SK-N-SH (cell line): ENCODE results near the gene EVPL. TPM values are rescaled to one million over a fixed set of nuclear protein-coding genes. Genes with fewer than 3 reads are reported as not detected.

Source experiments
- CTCF ChIA-PET: fragments of 300-600, 350-600 bp; formaldehyde crosslinking; extraction: SDS; loops from one replicate; lab custom pipeline; 2021; lab: Yijun Ruan, JAX
- POLR2A ChIA-PET: fragments of 350-600 bp; sonication (Branson Sonifier 250); formaldehyde crosslinking; extraction: SDS; loops from one replicate; lab custom pipeline; 2020; ENCODE audit warnings: antibody characterized with exemption, inconsistent platforms; lab: Yijun Ruan, JAX
- DNase-seq: peaks from one replicate; pipeline ENCODE4 v3.0.0; 2012
- H2AFZ ChIP-seq: fragments of 200-600 bp; sonication (generic); 2 replicates; pipeline ENCODE4 v1.8.1; 2016; ENCODE audit warnings: antibody characterized with exemption, mild to moderate bottlenecking, low read depth
- H3F3A ChIP-seq: fragments of 200-600 bp; sonication (generic); replicated peaks from 2 replicates; pipeline ENCODE3; 2016; ENCODE audit warnings: antibody characterized with exemption, mild to moderate bottlenecking; ENCODE audit not compliant: insufficient read depth
- H3K27ac ChIP-seq, 2 experiments: fragments of 200-500 bp in 1 of 2; fragments of 200-600 bp in 1 of 2; sonication (Bioruptor generic) in 1 of 2; sonication (generic), shearing (Covaris generic) in 1 of 2; 2 replicates each; pipeline versions ENCODE4 v1.5.1 to v1.6.1; 2014 to 2016; ENCODE audit warnings: low read depth in 2 of 2, inconsistent platforms in 1 of 2, low read length in 1 of 2, mild to moderate bottlenecking in 1 of 2, mixed read lengths in 1 of 2
- H3K27me3 ChIP-seq: fragments of 200-600 bp; sonication (generic), shearing (Covaris generic); 2 replicates; pipeline ENCODE4 v1.6.1; 2016; ENCODE audit warnings: mixed run types; ENCODE audit not compliant: insufficient read depth
- H3K36me3 ChIP-seq, 2 experiments: fragments of 200-500 bp in 1 of 2; fragments of 200-600 bp in 1 of 2; sonication (Bioruptor generic) in 1 of 2; sonication (generic) in 1 of 2; replicated peaks in 1 of 2; 2 replicates each; pipeline versions ENCODE3 to v1.5.1; 2014 to 2016; ENCODE audit warnings: low read length in 1 of 2, mild to moderate bottlenecking in 1 of 2; ENCODE audit not compliant: insufficient read depth in 2 of 2, control insufficient read depth in 1 of 2
- H3K4me1 ChIP-seq, 2 experiments: fragments of 200-500 bp in 1 of 2; fragments of 200-600 bp in 1 of 2; sonication (Bioruptor generic) in 1 of 2; sonication (generic), shearing (Covaris generic) in 1 of 2; 2 replicates each; pipeline versions ENCODE4 v1.5.1 to v1.6.1; 2014 to 2016; ENCODE audit warnings: low read depth in 1 of 2, low read length in 1 of 2, mixed run types in 1 of 2; ENCODE audit not compliant: insufficient read depth in 2 of 2, control insufficient read depth in 1 of 2
- H3K4me2 ChIP-seq: fragments of 200-600 bp; sonication (generic), shearing (Covaris generic); 2 replicates; pipeline ENCODE4 v1.6.1; 2017; ENCODE audit warnings: mixed run types
- H3K4me3 ChIP-seq, 2 experiments: fragments of 200-500 bp in 1 of 2; fragments of 200-600 bp in 1 of 2; sonication (Bioruptor generic) in 1 of 2; sonication (generic), shearing (Covaris generic) in 1 of 2; 2 replicates each; pipeline versions ENCODE4 v1.5.1 to v1.8.1; 2014 to 2016; ENCODE audit warnings: low read depth in 2 of 2, inconsistent platforms in 1 of 2, low read length in 1 of 2, mild to moderate bottlenecking in 1 of 2, mixed read lengths in 1 of 2, moderate library complexity in 1 of 2
- H3K79me2 ChIP-seq: fragments of 200-600 bp; sonication (generic); 2 replicates; pipeline ENCODE4 v1.8.1; 2017; ENCODE audit warnings: mild to moderate bottlenecking; ENCODE audit not compliant: insufficient read depth
- H3K9ac ChIP-seq: fragments of 200-600 bp; sonication (generic); 2 replicates; pipeline ENCODE4 v1.6.1; 2017; ENCODE audit warnings: mixed run types
- H3K9me2 ChIP-seq: fragments of 200-600 bp; sonication (generic); 2 replicates; pipeline ENCODE4 v1.6.1; 2017; ENCODE audit warnings: mixed run types
- H3K9me3 ChIP-seq: fragments of 200-600 bp; sonication (generic); 2 replicates; pipeline ENCODE4 v1.6.1; 2017; ENCODE audit warnings: mixed run types, mild to moderate bottlenecking, moderate library complexity
- H4K20me1 ChIP-seq: fragments of 200-600 bp; sonication (generic); 2 replicates; pipeline ENCODE4 v1.6.1; 2017; ENCODE audit warnings: mild to moderate bottlenecking, mixed run types; ENCODE audit not compliant: insufficient read depth
- EZH2phosphoT487 ChIP-seq: fragments of 200-600 bp; sonication (generic); IDR thresholded peaks from 2 replicates; pipeline ENCODE4 v1.6.1; 2017; ENCODE audit warnings: low read depth, mixed run types, mild to moderate bottlenecking, antibody characterized with exemption, moderate library complexity, borderline replicate concordance
- FOXJ3 ChIP-seq: sonication (generic); formaldehyde crosslinking; IDR thresholded peaks from 2 replicates; pipeline ENCODE4 v1.5.1; 2020; ENCODE audit warnings: mild to moderate bottlenecking, missing genetic modification reagents
- FOXM1 ChIP-seq: IDR thresholded peaks from 2 replicates; pipeline ENCODE4 v1.4.0; 2012; ENCODE audit warnings: low read depth, mild to moderate bottlenecking
- MAX ChIP-seq: IDR thresholded peaks from 2 replicates; pipeline ENCODE4 v1.4.0; 2012; ENCODE audit warnings: low read depth
- MEF2A ChIP-seq: IDR thresholded peaks from 2 replicates; pipeline ENCODE4 v1.4.0; 2012; ENCODE audit warnings: low read depth, borderline replicate concordance
- NRF1 ChIP-seq: IDR thresholded peaks from 2 replicates; pipeline ENCODE4 v1.6.1; 2012; ENCODE audit warnings: low read depth, mild to moderate bottlenecking, low read length
- POLR2AphosphoS5 ChIP-seq: IDR thresholded peaks from 2 replicates; pipeline ENCODE4 v1.6.1; 2012; ENCODE audit warnings: low read depth, low read length
- RCOR1 ChIP-seq: fragments of 150-350 bp; IDR thresholded peaks from 2 replicates; pipeline ENCODE4 v1.6.1; 2017; ENCODE audit warnings: antibody characterized with exemption, low read length
- RFX5 ChIP-seq: IDR thresholded peaks from 2 replicates; pipeline ENCODE4 v1.6.1; 2012; ENCODE audit warnings: mild to moderate bottlenecking, improper control_type of control experiment, low read length
- RXRA ChIP-seq: IDR thresholded peaks from 2 replicates; pipeline ENCODE4 v1.4.0; 2012; ENCODE audit warnings: low read depth, mild to moderate bottlenecking, borderline replicate concordance
- SMC3 ChIP-seq: IDR thresholded peaks from 2 replicates; pipeline ENCODE4 v1.6.1; 2012; ENCODE audit warnings: low read depth, low read length, improper control_type of control experiment
- TCF12 ChIP-seq: IDR thresholded peaks from 2 replicates; pipeline ENCODE4 v1.4.0; 2012
- USF2 ChIP-seq: fragments of 150-350 bp; IDR thresholded peaks from 2 replicates; pipeline ENCODE4 v1.6.1; 2017; ENCODE audit warnings: antibody characterized with exemption, low read length, low read depth, borderline replicate concordance
- YY1 ChIP-seq: IDR thresholded peaks from 2 replicates; pipeline ENCODE4 v1.4.0; 2012; ENCODE audit warnings: low read depth, mild to moderate bottlenecking
- WGBS: methylation state at CpG from one replicate; pipeline ENCODE4 v1.1.6; 2017; ENCODE audit warnings: low lambda C conversion rate; 5-methylcytosine and 5-hydroxymethylcytosine counted together
- polyA plus RNA-seq, 3 experiments: library from polyadenylated mRNA; depleted of rRNA; stranded (reverse); fragments of >200 nt; gene quantifications; 2 replicates each; pipeline ENCODE4 v1.2.3, GENCODE V29; 2012
- TF ChIP-seq, protein P1 (sequence below): IDR thresholded peaks from 2 replicates; pipeline ENCODE4 v1.4.0; 2012; ENCODE audit warnings: low read depth, borderline replicate concordance
- TF ChIP-seq, protein P2 (sequence below): fragments of 200-600 bp; sonication (generic); IDR thresholded peaks from 2 replicates; pipeline ENCODE4 v1.6.1; 2017; ENCODE audit warnings: antibody characterized with exemption, mild to moderate bottlenecking, moderate library complexity
- TF ChIP-seq, protein P3 (sequence below): IDR thresholded peaks from 2 replicates; pipeline ENCODE4 v1.4.0; 2012; ENCODE audit warnings: low read depth, borderline replicate concordance

EVPL gene
- polyA plus RNA-seq, 1 of the 3 experiments (the other 2 are of a cell fraction): 0.23 TPM

GRCh38 chr17:76054112-76054476 is 27.0 kb upstream of the EVPL start:
- Histone ChIP-seq H3K9me2 (no peaks in the 10 kb centered on the region), H2AFZ (no peak overlapping the region), H3K79me2 (peaks cover 22% of the 10 kb centered on the region; the same call in 1 of the 2 replicates), H3K4me2 (no peak overlapping the region), H3K27me3 (no peaks in the 10 kb centered on the region), H3K9ac (no peak overlapping the region), H3K4me1 (no peaks in the 10 kb centered on the region), H3K4me3 (no peak overlapping the region), H4K20me1 (no peaks in the 10 kb centered on the region), H3K9me3 (no peaks in the 10 kb centered on the region), H3K36me3 (peaks cover 60 to 80% of the 10 kb centered on the region in 2 experiments), H3F3A (peaks cover 11% of the 10 kb centered on the region), H3K27ac (no peak overlapping the region)
- 99% methylated on average over 4 of the region's 4 CpGs for WGBS
- DNase-seq: no peak
- CTCF ChIA-PET: interaction anchor here (0.9 to 2.1 kb wide), 4 partner anchors 20 to 149 kb away, joined by 3 to 8 read pairs (median 3); no protein-coding TSS in a partner anchor
- POLR2A ChIA-PET: no interaction called here
- no peak for TF ChIP-seq EZH2phosphoT487
- no peak for TF ChIP-seq SMC3
- no peak for TF ChIP-seq MEF2A
- TF ChIP-seq NRF1: no peak
- no peak for TF ChIP-seq USF2
- no peak for TF ChIP-seq RXRA

- H3K36me3 ChIP-seq: peaks cover 61 to 78% of the 10 kb centered on the region in 2 experiments
- WGBS: 94% methylated on average over 17 of the region's 17 CpGs
- H3K9me3 ChIP-seq: no peaks in the 10 kb centered on the region
- no peak overlapping the region for H3K4me3 ChIP-seq
- H3K9ac ChIP-seq: no peak overlapping the region
- H3K4me2 ChIP-seq: no peak overlapping the region
- ChIA-PET POLR2A (no interaction called here), CTCF (interaction anchor here (0.6 to 2.1 kb wide), 4 partner anchors 19 to 148 kb away, joined by 3 to 8 read pairs (median 3); no protein-coding TSS in a partner anchor)
- no peak for DNase-seq
- no peaks in the 10 kb centered on the region for H3K9me2 ChIP-seq
- no peak overlapping the region for H2AFZ ChIP-seq
- no peaks in the 10 kb centered on the region for H3K4me1 ChIP-seq
- TF ChIP-seq USF2 (no peak), TCF12 (no peak), MAX (no peak), RCOR1 (no peak), FOXM1 (no peak), YY1 (no peak), POLR2AphosphoS5 (no peak), MEF2A (no peak), FOXJ3 (no peak), RFX5 (no peak)
- TF ChIP-seq, protein P1, sequence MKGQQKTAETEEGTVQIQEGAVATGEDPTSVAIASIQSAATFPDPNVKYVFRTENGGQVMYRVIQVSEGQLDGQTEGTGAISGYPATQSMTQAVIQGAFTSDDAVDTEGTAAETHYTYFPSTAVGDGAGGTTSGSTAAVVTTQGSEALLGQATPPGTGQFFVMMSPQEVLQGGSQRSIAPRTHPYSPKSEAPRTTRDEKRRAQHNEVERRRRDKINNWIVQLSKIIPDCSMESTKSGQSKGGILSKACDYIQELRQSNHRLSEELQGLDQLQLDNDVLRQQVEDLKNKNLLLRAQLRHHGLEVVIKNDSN: no peak
- TF ChIP-seq, protein P2, sequence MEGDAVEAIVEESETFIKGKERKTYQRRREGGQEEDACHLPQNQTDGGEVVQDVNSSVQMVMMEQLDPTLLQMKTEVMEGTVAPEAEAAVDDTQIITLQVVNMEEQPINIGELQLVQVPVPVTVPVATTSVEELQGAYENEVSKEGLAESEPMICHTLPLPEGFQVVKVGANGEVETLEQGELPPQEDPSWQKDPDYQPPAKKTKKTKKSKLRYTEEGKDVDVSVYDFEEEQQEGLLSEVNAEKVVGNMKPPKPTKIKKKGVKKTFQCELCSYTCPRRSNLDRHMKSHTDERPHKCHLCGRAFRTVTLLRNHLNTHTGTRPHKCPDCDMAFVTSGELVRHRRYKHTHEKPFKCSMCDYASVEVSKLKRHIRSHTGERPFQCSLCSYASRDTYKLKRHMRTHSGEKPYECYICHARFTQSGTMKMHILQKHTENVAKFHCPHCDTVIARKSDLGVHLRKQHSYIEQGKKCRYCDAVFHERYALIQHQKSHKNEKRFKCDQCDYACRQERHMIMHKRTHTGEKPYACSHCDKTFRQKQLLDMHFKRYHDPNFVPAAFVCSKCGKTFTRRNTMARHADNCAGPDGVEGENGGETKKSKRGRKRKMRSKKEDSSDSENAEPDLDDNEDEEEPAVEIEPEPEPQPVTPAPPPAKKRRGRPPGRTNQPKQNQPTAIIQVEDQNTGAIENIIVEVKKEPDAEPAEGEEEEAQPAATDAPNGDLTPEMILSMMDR: no peak
- TF ChIP-seq, protein P3, sequence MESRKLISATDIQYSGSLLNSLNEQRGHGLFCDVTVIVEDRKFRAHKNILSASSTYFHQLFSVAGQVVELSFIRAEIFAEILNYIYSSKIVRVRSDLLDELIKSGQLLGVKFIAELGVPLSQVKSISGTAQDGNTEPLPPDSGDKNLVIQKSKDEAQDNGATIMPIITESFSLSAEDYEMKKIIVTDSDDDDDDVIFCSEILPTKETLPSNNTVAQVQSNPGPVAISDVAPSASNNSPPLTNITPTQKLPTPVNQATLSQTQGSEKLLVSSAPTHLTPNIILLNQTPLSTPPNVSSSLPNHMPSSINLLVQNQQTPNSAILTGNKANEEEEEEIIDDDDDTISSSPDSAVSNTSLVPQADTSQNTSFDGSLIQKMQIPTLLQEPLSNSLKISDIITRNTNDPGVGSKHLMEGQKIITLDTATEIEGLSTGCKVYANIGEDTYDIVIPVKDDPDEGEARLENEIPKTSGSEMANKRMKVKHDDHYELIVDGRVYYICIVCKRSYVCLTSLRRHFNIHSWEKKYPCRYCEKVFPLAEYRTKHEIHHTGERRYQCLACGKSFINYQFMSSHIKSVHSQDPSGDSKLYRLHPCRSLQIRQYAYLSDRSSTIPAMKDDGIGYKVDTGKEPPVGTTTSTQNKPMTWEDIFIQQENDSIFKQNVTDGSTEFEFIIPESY: no peak
- TF ChIP-seq, all 33 proteins: peak for 0
- Histone ChIP-seq H4K20me1 (no peaks in the 10 kb centered on the region), H3K79me2 (peaks cover 22% of the 10 kb centered on the region; the same call in 1 of the 2 replicates), H3K27me3 (no peaks in the 10 kb centered on the region), H3K27ac (no peak overlapping the region), H3F3A (peaks cover 13% of the 10 kb centered on the region)
Measured at GRCh38 chr17:76053246-76054111, 26.4 kb upstream of the EVPL start.
